Hepatocyte (in vitro differentiated cells): Measurements from ENCODE around the gene WNT5B.

Experiments
- CTCF ChIP-seq: fragments of 200-600 bp; sonication (generic); IDR thresholded peaks from 2 replicates; pipeline ENCODE4 v1.5.1; 2016; ENCODE audit warnings: antibody characterized with exemption, mild to moderate bottlenecking; ENCODE audit not compliant: poor library complexity
- EZH2 ChIP-seq: fragments of 200-600 bp; sonication (generic); IDR thresholded peaks from 2 replicates; pipeline ENCODE4 v1.6.1; 2016; ENCODE audit warnings: antibody characterized with exemption, mild to moderate bottlenecking, borderline replicate concordance
- EZH2phosphoT487 ChIP-seq: fragments of 200-600 bp; sonication (generic); IDR thresholded peaks from one replicate; pipeline ENCODE4 v1.6.1; 2018; ENCODE audit warnings: antibody characterized with exemption, mild to moderate bottlenecking, low read depth, moderate library complexity; ENCODE audit not compliant: unreplicated experiment, severe bottlenecking

GRCh38 chr12:1643043-1643442 is 14.0 kb downstream of the WNT5B start:
- no peak for TF ChIP-seq CTCF
- no peak for TF ChIP-seq EZH2
- TF ChIP-seq EZH2phosphoT487, result no peak
